NAMALWA (cell line): Measurements from ENCODE around the gene SRP68.

Experiments
- DNase-seq: peaks from one replicate; pipeline ENCODE4 v3.0.0-alpha.2; 2015; ENCODE audit warnings: low spot score

SRP68 gene

DNA sequence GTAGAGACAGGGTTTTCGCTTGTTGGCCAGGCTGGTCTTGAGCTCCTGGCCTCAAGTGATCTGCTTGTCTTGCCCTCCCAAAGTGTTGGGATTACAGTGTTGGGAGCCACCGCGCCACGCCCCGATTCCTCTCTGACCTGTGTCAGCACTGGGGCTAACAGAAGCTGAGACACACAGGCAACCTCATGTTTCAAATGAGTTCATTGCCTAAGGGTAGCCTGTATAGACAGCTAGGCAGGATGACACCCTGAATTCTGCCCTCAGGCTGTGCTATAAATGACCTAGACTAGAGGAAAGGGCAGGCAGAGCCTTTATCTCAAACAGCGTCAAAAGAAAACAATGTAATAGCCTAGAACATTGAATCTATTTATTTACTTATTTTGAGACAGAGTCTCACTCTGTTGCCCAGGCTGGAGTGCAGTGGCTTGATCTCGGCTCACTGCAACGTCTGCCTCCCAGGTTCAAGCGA, 74.0 kb downstream of the SRP68 start:
- DNase-seq, result no peak

- no peak for DNase-seq
Measured at GRCh38 chr17:75996665-75997590, 75.4 kb downstream of the SRP68 start.

DNA sequence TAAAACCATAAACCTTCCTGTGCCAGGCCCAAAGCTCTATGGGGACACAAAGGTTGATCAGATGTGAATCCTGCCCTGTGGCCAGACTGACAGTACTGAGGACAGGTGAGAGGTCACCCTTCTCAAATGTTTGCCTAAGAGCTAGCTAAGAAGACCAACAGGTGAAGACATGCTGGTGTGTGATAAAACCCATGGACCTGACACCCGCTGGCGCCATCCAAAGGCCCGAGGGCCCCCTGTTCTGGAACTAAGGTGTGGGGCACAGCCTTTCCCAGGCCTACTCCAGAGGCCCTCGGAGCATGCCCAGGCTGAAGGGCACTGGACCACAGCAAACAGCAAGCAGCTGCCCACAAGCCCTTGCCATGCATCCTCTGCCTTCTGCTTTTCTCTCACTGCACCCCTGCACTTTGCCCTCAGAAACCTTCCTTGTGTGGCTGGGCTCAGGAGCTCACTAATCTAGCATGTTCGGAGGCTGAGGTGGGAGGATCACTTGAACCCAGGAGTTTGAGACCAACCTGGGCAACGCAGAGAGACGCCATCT, 76.9 kb downstream of the SRP68 start:
- DNase-seq, result no peak

GRCh38 chr17:75994802-75995370, 77.4 kb downstream of the SRP68 start:
- no peak for DNase-seq

GRCh38 chr17:75991396-75991795, 80.9 kb downstream of the SRP68 start:
- no peak for DNase-seq
